NCI-H2196 treated with DMSO at 0.1 percent for 48 hours (cell line): ENCODE results near the gene RAB17.

Experiments used
- DNase-seq: peaks from one replicate; lab custom pipeline; 2025; ENCODE audit not compliant: unreplicated experiment; lab: John Stamatoyannopoulos, UW

Gene RAB17

GRCh38 chr2:237540223-237540775, 50.2 kb downstream of the RAB17 start:
- DNase-seq = no peak

- DNase-seq = no peak
Measured at GRCh38 chr2:237539681-237540080, 50.9 kb downstream of the RAB17 start.

- no peak for DNase-seq
Measured at GRCh38 chr2:237538901-237539300, 51.6 kb downstream of the RAB17 start.

GRCh38 chr2:237538001-237538720, 52.4 kb downstream of the RAB17 start:
- no peak for DNase-seq

- no peak for DNase-seq
Measured at GRCh38 chr2:237536617-237537016, 53.9 kb downstream of the RAB17 start.

GRCh38 chr2:237536083-237536415, 54.5 kb downstream of the RAB17 start:
- no peak for DNase-seq

GRCh38 chr2:237535385-237536082, 55.0 kb downstream of the RAB17 start:
- no peak for DNase-seq

- DNase-seq = no peak
Measured at GRCh38 chr2:237534380-237534779, 56.2 kb downstream of the RAB17 start.

- no peak for DNase-seq
Measured at GRCh38 chr2:237533668-237534161, 56.8 kb downstream of the RAB17 start.

GRCh38 chr2:237532160-237532559, 58.4 kb downstream of the RAB17 start:
- no peak for DNase-seq

GRCh38 chr2:237530472-237531433, 59.8 kb downstream of the RAB17 start:
- no peak for DNase-seq

GRCh38 chr2:237529452-237530402, 60.8 kb downstream of the RAB17 start:
- no peak for DNase-seq

- DNase-seq = no peak
Measured at GRCh38 chr2:237527766-237528165, 62.8 kb downstream of the RAB17 start.

- no peak for DNase-seq
Measured at GRCh38 chr2:237527233-237527632, 63.3 kb downstream of the RAB17 start.

GRCh38 chr2:237525559-237526157, 64.9 kb downstream of the RAB17 start:
- DNase-seq = no peak

GRCh38 chr2:237524631-237525030, 65.9 kb downstream of the RAB17 start:
- DNase-seq = no peak
